ENCODE results near the gene TFF1. TPM values are rescaled to one million over a fixed set of nuclear protein-coding genes. Genes with fewer than 3 reads are reported as not detected.

TFF1 gene
- total RNA-seq, 2 donors from 2014 or later, result not detected

DNA sequence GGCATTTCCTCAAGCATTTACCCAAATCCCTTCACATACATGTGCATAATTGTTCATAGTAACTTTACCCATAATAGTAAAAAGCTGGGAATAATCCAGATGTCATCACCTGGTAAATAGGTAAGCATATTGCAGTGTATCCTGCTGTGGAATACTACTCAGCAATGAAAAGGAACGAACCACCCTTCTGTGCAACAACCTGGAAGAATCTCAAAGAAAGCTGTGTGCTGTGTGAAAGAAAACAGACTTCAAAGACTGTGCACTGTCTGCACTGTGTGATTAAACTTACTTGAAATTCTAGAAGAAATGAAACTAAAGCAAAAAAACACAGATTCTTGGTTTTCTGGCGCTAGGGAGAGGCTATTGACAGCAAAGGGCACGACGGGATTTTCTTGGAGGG is 29.1 kb downstream of the TFF1 start:
- no peak for ATAC-seq
- peaks cover 6% of the 10 kb centered on the region for H3K36me3 Mint-ChIP-seq (ENCODE audit: low read depth)
- no peak for DNase-seq
- no peak overlapping the region for H3K27ac Mint-ChIP-seq
- H3K4me1 Mint-ChIP-seq, result peaks cover 9% of the 10 kb centered on the region
- no peak overlapping the region for H3K4me3 Mint-ChIP-seq
- peaks cover 5% of the 10 kb centered on the region for H3K27me3 Mint-ChIP-seq
- no peaks in the 10 kb centered on the region for H3K9me3 ChIP-seq (ENCODE audit: control insufficient read depth, low read length, poor library complexity, severe bottlenecking)

- peaks cover 9% of the 10 kb centered on the region for H3K4me1 Mint-ChIP-seq
- peaks cover 4% of the 10 kb centered on the region for H3K9me3 ChIP-seq (ENCODE audit: control insufficient read depth, low read length, poor library complexity, severe bottlenecking)
- peak overlapping the region; percentile 24 for H3K27ac Mint-ChIP-seq
- peaks cover 10% of the 10 kb centered on the region for H3K36me3 Mint-ChIP-seq (ENCODE audit: low read depth)
- peaks cover 5% of the 10 kb centered on the region for H3K27me3 Mint-ChIP-seq
- H3K4me3 Mint-ChIP-seq, result no peak overlapping the region
- DNase-seq, result no peak
- ATAC-seq, result no peak
Observed at GRCh38 chr21:42336054-42336453, 30.3 kb downstream of the TFF1 start.

- H3K9me3 ChIP-seq (ENCODE audit: control insufficient read depth, low read length, poor library complexity, severe bottlenecking), result peaks cover 4% of the 10 kb centered on the region
- ATAC-seq (no peak), DNase-seq (no peak)
- H3K4me3 Mint-ChIP-seq, result no peak overlapping the region
- peaks cover 11% of the 10 kb centered on the region for H3K36me3 Mint-ChIP-seq (ENCODE audit: low read depth)
- no peak overlapping the region for H3K27ac Mint-ChIP-seq
- peaks cover 4% of the 10 kb centered on the region for H3K4me1 Mint-ChIP-seq
- peaks cover 3% of the 10 kb centered on the region for H3K27me3 Mint-ChIP-seq
Observed at GRCh38 chr21:42332557-42333317, 33.6 kb downstream of the TFF1 start.

GRCh38 chr21:42331660-42332059 is 34.7 kb downstream of the TFF1 start:
- Mint-ChIP-seq H3K36me3 (ENCODE audit: low read depth) (peaks cover 11% of the 10 kb centered on the region), H3K27me3 (no peaks in the 10 kb centered on the region), H3K4me3 (no peak overlapping the region), H3K27ac (no peak overlapping the region), H3K4me1 (no peaks in the 10 kb centered on the region)
- DNase-seq (no peak), ATAC-seq (no peak)
- peaks cover 4% of the 10 kb centered on the region for H3K9me3 ChIP-seq (ENCODE audit: control insufficient read depth, low read length, poor library complexity, severe bottlenecking)

DNA sequence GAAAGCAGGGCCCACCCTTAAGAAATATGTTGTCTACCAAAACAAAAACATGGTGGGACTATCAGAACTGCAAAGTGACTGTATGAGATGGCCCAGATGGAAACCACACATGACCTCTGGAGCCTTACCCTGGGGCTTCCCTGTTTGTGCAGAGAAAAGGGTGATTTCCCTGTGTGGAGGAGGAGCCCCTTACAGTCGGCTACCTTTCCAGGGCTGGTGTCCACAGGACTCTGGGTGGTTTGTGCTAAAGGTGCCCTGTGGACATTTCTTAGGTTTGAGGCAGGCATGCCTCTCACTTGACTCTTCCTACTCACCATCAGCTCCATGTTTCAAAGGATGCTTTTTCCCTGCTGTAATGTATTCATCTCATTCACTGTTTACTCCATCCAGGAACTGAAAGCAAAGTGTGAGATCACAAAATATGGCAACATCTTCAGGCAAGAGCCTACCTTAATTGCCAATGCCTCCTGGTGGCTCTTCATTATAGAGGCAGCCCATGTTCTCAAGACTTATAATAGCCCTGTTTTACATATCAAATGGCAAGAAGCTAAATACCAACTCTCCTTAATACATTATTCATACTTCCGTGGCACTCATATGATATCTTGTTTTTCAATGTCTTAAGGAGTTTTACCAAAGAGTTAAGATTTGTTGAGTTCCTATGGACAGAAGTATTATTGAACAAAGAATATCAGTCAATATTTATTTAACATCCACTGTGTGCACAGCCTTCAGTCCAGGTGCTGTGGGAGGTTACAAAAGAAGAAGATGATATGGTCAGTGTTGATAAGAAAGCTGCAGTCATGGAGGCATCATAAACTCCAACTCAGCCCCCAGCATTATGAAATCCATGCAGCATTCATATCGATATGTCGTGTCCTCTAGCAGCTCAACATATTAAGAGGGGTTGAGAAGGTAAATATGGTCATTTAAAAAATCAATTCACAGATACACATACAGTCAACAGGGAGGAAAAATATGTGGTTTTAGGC is 35.7 kb downstream of the TFF1 start:
- Mint-ChIP-seq H3K27me3 (peaks cover under 1% of the 10 kb centered on the region), H3K36me3 (ENCODE audit: low read depth) (peaks cover 11% of the 10 kb centered on the region), H3K27ac (no peak overlapping the region)

GRCh38 chr21:42324896-42325295 is 41.4 kb downstream of the TFF1 start:
- Mint-ChIP-seq H3K36me3 (ENCODE audit: low read depth) (peaks cover 6% of the 10 kb centered on the region), H3K27me3 (peaks cover 56% of the 10 kb centered on the region), H3K27ac (no peak overlapping the region), H3K4me3 (no peak overlapping the region), H3K4me1 (peaks cover 3% of the 10 kb centered on the region)
- no peak for DNase-seq
- no peaks in the 10 kb centered on the region for H3K9me3 ChIP-seq (ENCODE audit: control insufficient read depth, low read length, poor library complexity, severe bottlenecking)
- ATAC-seq, result no peak

More for the DNA sequence above, 35.7 kb downstream of the TFF1 start:
- no peak overlapping the region for H3K4me3 Mint-ChIP-seq
- DNase-seq, result no peak
- ATAC-seq, result no peak
- no peaks in the 10 kb centered on the region for H3K4me1 Mint-ChIP-seq
- H3K9me3 ChIP-seq (ENCODE audit: control insufficient read depth, low read length, poor library complexity, severe bottlenecking), result peaks cover 4% of the 10 kb centered on the region

DNA sequence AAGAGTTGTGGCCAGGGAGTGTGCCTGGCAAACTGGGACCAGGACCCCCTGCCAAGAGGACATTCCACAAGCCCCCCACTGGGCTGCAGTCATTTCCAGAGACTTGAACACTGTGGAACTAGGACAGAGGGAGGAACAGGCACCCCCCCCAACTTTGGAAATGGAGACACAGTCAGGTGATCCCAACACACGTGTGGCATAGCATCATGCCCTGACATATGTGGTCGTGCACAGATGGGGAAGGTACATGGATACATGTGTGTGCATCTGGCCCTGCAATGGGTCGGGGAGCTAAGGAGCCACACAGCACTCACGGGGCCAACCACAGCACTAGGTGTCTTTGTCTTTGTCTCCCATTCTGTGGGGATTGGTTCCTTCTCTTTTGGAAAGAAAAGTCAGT is 44.5 kb downstream of the TFF1 start:
- DNase-seq (no peak), ATAC-seq (no peak)
- no peak overlapping the region for H3K27ac Mint-ChIP-seq
- peaks cover 5% of the 10 kb centered on the region for H3K4me1 Mint-ChIP-seq
- peaks cover 60% of the 10 kb centered on the region for H3K27me3 Mint-ChIP-seq
- peaks cover 6% of the 10 kb centered on the region for H3K36me3 Mint-ChIP-seq (ENCODE audit: low read depth)
- H3K4me3 Mint-ChIP-seq, result no peak overlapping the region
- no peaks in the 10 kb centered on the region for H3K9me3 ChIP-seq (ENCODE audit: control insufficient read depth, low read length, poor library complexity, severe bottlenecking)

DNA sequence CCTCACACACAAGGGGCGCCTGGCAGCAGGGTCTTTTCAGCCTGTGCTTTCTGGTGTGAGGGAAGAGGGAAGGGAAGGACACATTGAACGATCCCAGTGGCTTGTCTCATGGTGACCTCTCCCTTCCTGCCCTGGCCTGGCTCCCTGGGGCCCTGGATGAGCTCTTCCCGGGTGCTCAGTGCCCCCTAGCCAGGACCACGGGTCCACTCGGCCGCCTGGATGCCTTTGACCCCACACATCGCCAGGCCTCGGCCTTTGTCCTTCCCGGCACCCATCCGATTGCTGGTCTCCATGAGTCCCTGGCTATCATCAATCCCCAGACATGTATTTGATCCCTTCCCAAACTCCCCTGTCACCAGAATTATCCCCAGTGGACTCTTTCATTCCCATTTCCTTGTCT is 45.1 kb downstream of the TFF1 start:
- no peak overlapping the region for H3K27ac Mint-ChIP-seq
- H3K4me1 Mint-ChIP-seq, result peaks cover 5% of the 10 kb centered on the region
- peaks cover 60% of the 10 kb centered on the region for H3K27me3 Mint-ChIP-seq
- DNase-seq (no peak), ATAC-seq (no peak)
- H3K36me3 Mint-ChIP-seq (ENCODE audit: low read depth), result peaks cover 6% of the 10 kb centered on the region
- H3K4me3 Mint-ChIP-seq, result no peak overlapping the region
- no peaks in the 10 kb centered on the region for H3K9me3 ChIP-seq (ENCODE audit: control insufficient read depth, low read length, poor library complexity, severe bottlenecking)

DNA sequence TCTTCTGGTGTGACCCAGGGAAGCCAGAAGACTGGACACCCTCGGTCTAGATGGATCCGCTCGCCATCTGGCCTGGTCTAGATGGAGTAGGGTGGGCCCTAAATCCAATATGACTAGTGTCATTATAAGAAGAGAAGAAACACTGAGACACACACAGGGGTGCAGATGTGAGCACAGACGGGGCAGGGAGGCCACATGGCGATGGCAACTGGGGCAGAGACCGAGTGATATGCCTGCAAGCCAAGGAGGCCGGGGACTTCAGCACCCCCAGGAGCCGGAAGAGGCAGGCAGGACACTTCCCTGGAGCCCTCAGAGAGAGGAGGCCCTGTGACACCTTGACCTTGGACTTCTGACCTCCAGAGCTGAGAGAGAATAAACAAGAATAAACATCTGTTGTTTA is 45.5 kb downstream of the TFF1 start:
- Mint-ChIP-seq H3K4me1 (peaks cover 5% of the 10 kb centered on the region), H3K36me3 (ENCODE audit: low read depth) (peaks cover 6% of the 10 kb centered on the region), H3K4me3 (no peak overlapping the region), H3K27ac (no peak overlapping the region), H3K27me3 (peaks cover 60% of the 10 kb centered on the region)
- DNase-seq (no peak), ATAC-seq (no peak)
- H3K9me3 ChIP-seq (ENCODE audit: control insufficient read depth, low read length, poor library complexity, severe bottlenecking), result no peaks in the 10 kb centered on the region

DNA sequence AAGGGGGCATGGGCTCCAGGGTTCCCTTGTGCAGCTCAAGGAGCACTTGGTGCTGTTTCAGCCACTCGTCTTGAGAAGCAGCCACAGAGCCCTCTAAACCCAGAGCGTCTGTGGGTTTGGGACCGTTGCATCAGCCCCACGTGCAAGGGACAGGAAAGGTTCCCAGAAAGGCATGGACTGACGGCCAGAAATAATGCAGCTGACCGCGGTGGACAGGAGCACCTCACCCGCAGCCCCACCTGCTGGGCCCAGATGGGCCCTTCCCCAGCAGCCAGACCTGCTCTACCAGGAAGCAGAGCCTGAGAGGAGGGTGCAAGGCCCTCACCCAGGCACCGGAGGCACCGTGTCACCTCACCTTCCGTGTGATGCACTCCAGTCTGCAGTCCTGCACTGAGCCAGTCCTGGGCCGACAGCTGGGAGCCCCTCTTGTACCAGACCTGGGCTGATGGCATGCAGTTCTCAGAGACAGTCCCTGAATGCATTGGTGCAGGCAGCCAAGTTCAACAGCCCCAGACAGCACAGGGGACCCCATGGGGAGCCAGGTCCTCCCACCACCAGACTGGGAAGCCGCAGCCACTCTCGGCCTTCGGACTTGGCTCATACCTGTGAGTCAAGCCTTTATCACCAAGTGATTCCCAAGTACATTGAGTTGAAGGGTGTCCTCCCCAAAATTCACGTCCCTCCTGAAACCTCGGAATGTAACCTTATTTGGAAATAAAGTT is 46.3 kb downstream of the TFF1 start:
- ATAC-seq (no peak), DNase-seq (no peak)
- H3K9me3 ChIP-seq (ENCODE audit: control insufficient read depth, low read length, poor library complexity, severe bottlenecking), result no peaks in the 10 kb centered on the region
- Mint-ChIP-seq H3K27me3 (peaks cover 53% of the 10 kb centered on the region), H3K36me3 (ENCODE audit: low read depth) (peaks cover 6% of the 10 kb centered on the region), H3K27ac (no peak overlapping the region), H3K4me3 (no peak overlapping the region), H3K4me1 (peaks cover 5% of the 10 kb centered on the region)

- H3K27ac Mint-ChIP-seq, result no peak overlapping the region
- no peak overlapping the region for H3K4me3 Mint-ChIP-seq
- peaks cover 5% of the 10 kb centered on the region for H3K36me3 Mint-ChIP-seq (ENCODE audit: low read depth)
- DNase-seq, result no peak
- no peak for ATAC-seq
- peaks cover 47% of the 10 kb centered on the region for H3K27me3 Mint-ChIP-seq
- H3K4me1 Mint-ChIP-seq, result peaks cover 5% of the 10 kb centered on the region
- no peaks in the 10 kb centered on the region for H3K9me3 ChIP-seq (ENCODE audit: control insufficient read depth, low read length, poor library complexity, severe bottlenecking)
Observed at GRCh38 chr21:42319376-42319775, 47.0 kb downstream of the TFF1 start.

GRCh38 chr21:42317826-42318746 is 48.2 kb downstream of the TFF1 start:
- H3K9me3 ChIP-seq (ENCODE audit: control insufficient read depth, low read length, poor library complexity, severe bottlenecking), result no peaks in the 10 kb centered on the region
- H3K27ac Mint-ChIP-seq, result no peak overlapping the region
- ATAC-seq (no peak), DNase-seq (no peak)
- H3K4me1 Mint-ChIP-seq, result peaks cover 5% of the 10 kb centered on the region
- peaks cover 34% of the 10 kb centered on the region for H3K27me3 Mint-ChIP-seq
- no peaks in the 10 kb centered on the region for H3K36me3 Mint-ChIP-seq (ENCODE audit: low read depth)
- no peak overlapping the region for H3K4me3 Mint-ChIP-seq
